DND-41 (cell line): ENCODE results near the gene ERP29.

Experiments
- ATAC-seq: fragments of 200-7000 bp; cut with Tn5 transposase; 3 replicates; pipeline ENCODE4 v1.9.1; 2021; ENCODE audit warnings: low read depth; ENCODE audit not compliant: insufficient read depth
- DNase-seq: peaks from one replicate; pipeline ENCODE4 v3.0.0-alpha.2; 2020
- H2AFZ ChIP-seq: 2 replicates; pipeline ENCODE4 v1.6.0; 2012; ENCODE audit warnings: low read depth, low read length
- H3K27ac ChIP-seq: 2 replicates; pipeline ENCODE4 v1.5.1; 2012; ENCODE audit warnings: low read length, inconsistent platforms
- H3K27me3 ChIP-seq: fragments of 200-600 bp; sonication (generic); 2 replicates; pipeline ENCODE4 v1.6.0; 2012; ENCODE audit warnings: low read length, mild to moderate bottlenecking, inconsistent platforms; ENCODE audit not compliant: insufficient read depth, poor library complexity
- H3K36me3 ChIP-seq: 2 replicates; pipeline ENCODE4 v1.5.1; 2012; ENCODE audit warnings: low read length, inconsistent platforms; ENCODE audit not compliant: insufficient read depth
- H3K4me1 ChIP-seq: 2 replicates; pipeline ENCODE4 v1.5.1; 2012; ENCODE audit warnings: mild to moderate bottlenecking, low read length; ENCODE audit not compliant: insufficient read depth
- H3K4me2 ChIP-seq: 2 replicates; pipeline ENCODE4 v1.6.0; 2012; ENCODE audit warnings: mild to moderate bottlenecking, moderate library complexity, low read length, inconsistent platforms; ENCODE audit not compliant: insufficient read depth
- H3K4me3 ChIP-seq, 2 experiments: fragments of 200-600 bp in 1 of 2; shearing (Covaris generic) in 1 of 2; 2 replicates each; pipeline ENCODE4 v1.5.1; 2012 to 2016; ENCODE audit warnings: inconsistent platforms in 2 of 2, low read length in 2 of 2, mild to moderate bottlenecking in 2 of 2, low read depth in 1 of 2, moderate library complexity in 1 of 2
- H3K79me2 ChIP-seq: 2 replicates; pipeline ENCODE4 v1.6.0; 2012; ENCODE audit warnings: low read length, inconsistent platforms; ENCODE audit not compliant: insufficient read depth
- H3K9ac ChIP-seq: 2 replicates; pipeline ENCODE4 v1.6.0; 2012; ENCODE audit warnings: low read depth, mild to moderate bottlenecking, inconsistent platforms, low read length, moderate library complexity
- H3K9me3 ChIP-seq: 2 replicates; pipeline ENCODE4 v1.5.1; 2012; ENCODE audit warnings: low read length, moderate library complexity, mild to moderate bottlenecking, inconsistent platforms; ENCODE audit not compliant: insufficient read depth, severe bottlenecking
- H4K20me1 ChIP-seq: 2 replicates; pipeline ENCODE4 v1.6.0; 2012; ENCODE audit warnings: low read length; ENCODE audit not compliant: insufficient read depth
- CTCF ChIP-seq: IDR thresholded peaks from 2 replicates; pipeline ENCODE4 v1.5.1; 2012; ENCODE audit warnings: borderline replicate concordance, low read length, moderate library complexity, mild to moderate bottlenecking; ENCODE audit not compliant: poor library complexity, severe bottlenecking; ENCODE audit errors: extremely low read depth
- EZH2 ChIP-seq: IDR thresholded peaks from 3 replicates; pipeline ENCODE4 v1.6.1; 2012; ENCODE audit warnings: borderline replicate concordance, low read depth, mild to moderate bottlenecking, moderate library complexity, low read length, inconsistent platforms; ENCODE audit not compliant: severe bottlenecking

ERP29 gene

GRCh38 chr12:112046003-112046402 is 32.8 kb downstream of the ERP29 start:
- Histone ChIP-seq H3K27me3 (no peaks in the 10 kb centered on the region), H3K27ac (no peak overlapping the region), H3K4me2 (no peak overlapping the region), H3K9me3 (no peaks in the 10 kb centered on the region), H3K4me1 (no peaks in the 10 kb centered on the region), H3K9ac (no peak overlapping the region), H3K4me3 (no peak overlapping the region), H3K79me2 (no peaks in the 10 kb centered on the region), H2AFZ (no peak overlapping the region), H4K20me1 (peaks cover 3% of the 10 kb centered on the region; the same call in 1 of the 2 replicates), H3K36me3 (peaks cover 93% of the 10 kb centered on the region)
- DNase-seq, result no peak
- ATAC-seq, result no peak
- TF ChIP-seq EZH2 (no peak), CTCF (no peak)

- TF ChIP-seq CTCF (no peak), EZH2 (no peak)
- DNase-seq (no peak), ATAC-seq (no peak)
- Histone ChIP-seq H3K4me3 (no peak overlapping the region), H3K79me2 (0 out of 2 replicates have a peak, but pooled peaks cover 2% of the 10 kb centered on the region), H3K27me3 (no peaks in the 10 kb centered on the region), H2AFZ (no peak overlapping the region), H3K36me3 (peaks cover 97% of the 10 kb centered on the region), H3K9me3 (no peaks in the 10 kb centered on the region), H3K27ac (no peak overlapping the region), H3K9ac (no peak overlapping the region), H3K4me2 (no peak overlapping the region), H3K4me1 (no peaks in the 10 kb centered on the region), H4K20me1 (peaks cover 3% of the 10 kb centered on the region; the same call in 1 of the 2 replicates)
Observed at GRCh38 chr12:112049351-112049750, 36.1 kb downstream of the ERP29 start.

- ATAC-seq, result no peak
- TF ChIP-seq CTCF (no peak), EZH2 (no peak)
- no peaks in the 10 kb centered on the region for H3K27me3 ChIP-seq
- H3K9me3 ChIP-seq, result no peaks in the 10 kb centered on the region
- no peak for DNase-seq
- no peak overlapping the region for H3K4me2 ChIP-seq
- no peak overlapping the region for H3K9ac ChIP-seq
- no peak overlapping the region for H3K4me3 ChIP-seq
- peaks cover 84% of the 10 kb centered on the region for H3K36me3 ChIP-seq
- H3K27ac ChIP-seq, result no peak overlapping the region
- no peak overlapping the region for H2AFZ ChIP-seq
- H3K4me1 ChIP-seq, result no peaks in the 10 kb centered on the region
- no peaks in the 10 kb centered on the region for H3K79me2 ChIP-seq
- H4K20me1 ChIP-seq, result no peaks in the 10 kb centered on the region
Observed at GRCh38 chr12:112061137-112061536, 47.9 kb downstream of the ERP29 start.

- Histone ChIP-seq H3K36me3 (peaks cover 89% of the 10 kb centered on the region), H3K9me3 (no peaks in the 10 kb centered on the region), H3K4me1 (no peaks in the 10 kb centered on the region), H3K4me3 (no peak overlapping the region), H3K79me2 (no peaks in the 10 kb centered on the region), H3K9ac (no peak overlapping the region), H4K20me1 (no peaks in the 10 kb centered on the region), H3K27ac (no peak overlapping the region), H2AFZ (no peak overlapping the region), H3K4me2 (no peak overlapping the region), H3K27me3 (no peaks in the 10 kb centered on the region)
- TF ChIP-seq EZH2 (no peak), CTCF (no peak)
- ATAC-seq (no peak), DNase-seq (no peak)
Observed at GRCh38 chr12:112063273-112063672, 50.0 kb downstream of the ERP29 start.
